ENCODE results near the gene PRR5L. TPM values are rescaled to one million over a fixed set of nuclear protein-coding genes. Genes with fewer than 3 reads are reported as not detected.

Gene PRR5L
- total and polyA plus RNA-seq, 2 donors (not counting 1 experiment from before 2014, with no cell fraction given), result 4.0 to 5.9 TPM

DNA sequence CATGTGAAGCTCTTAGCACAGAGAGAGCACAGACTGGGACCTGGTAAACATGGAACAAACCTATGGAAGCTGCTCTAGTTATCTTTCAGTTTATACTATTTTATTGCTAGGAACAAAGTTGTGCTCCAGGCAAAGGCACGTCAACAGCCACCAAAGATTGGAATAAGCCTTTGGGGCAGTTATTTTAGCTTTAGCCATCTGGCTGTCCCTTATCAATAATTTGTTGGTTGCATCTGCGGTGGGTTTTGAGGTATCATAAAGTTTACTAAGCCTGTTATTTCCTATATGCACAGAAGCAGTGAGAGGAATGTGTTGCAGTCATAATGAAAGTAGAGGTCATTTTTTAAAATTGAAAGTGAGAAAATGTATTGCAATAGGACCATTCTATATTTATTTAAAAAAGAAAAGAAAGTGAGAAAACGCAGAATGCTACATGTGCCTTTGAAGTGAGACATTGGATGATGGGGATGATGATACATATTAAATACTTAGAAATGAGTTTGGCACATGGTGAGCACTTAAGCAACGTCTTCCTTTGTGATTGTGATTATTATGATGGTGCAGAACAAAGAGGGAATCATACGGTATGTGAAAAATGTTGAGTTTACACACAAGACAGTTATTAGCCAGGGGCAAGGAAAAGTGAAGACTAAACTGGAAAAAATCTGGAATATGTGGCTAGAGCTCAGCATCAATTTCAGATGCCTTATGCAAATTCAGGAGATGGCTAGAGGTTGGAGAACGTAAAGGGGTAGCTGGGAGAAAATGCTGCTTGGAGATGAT lies 58.3 kb downstream of the PRR5L start:
- H3K27me3 ChIP-seq (replicated peaks in 1 of 4; ENCODE audit: control extremely low read depth in 1 of 4, control insufficient read depth in 3 of 4, insufficient read depth in 4 of 4, low read length in 3 of 4), result peaks cover 0 to 7% (median 6%) of the 10 kb centered on the region in 4 experiments
- no peaks in the 10 kb centered on the region for H3K79me2 ChIP-seq (ENCODE audit: control insufficient read depth, insufficient read depth, low read length)
- H3K27ac Mint-ChIP-seq, result no peak overlapping the region
- no peaks in the 10 kb centered on the region for H3K36me3 ChIP-seq (replicated peaks in 1 of 2; ENCODE audit: control extremely low read depth in 1 of 2, control insufficient read depth in 1 of 2, extremely low read depth in 1 of 2, insufficient read depth in 2 of 2, low read length in 1 of 2)
- H3K9me3 ChIP-seq (ENCODE audit: control extremely low read depth in 1 of 3, control insufficient read depth in 2 of 3, insufficient read depth in 1 of 3, low read length in 2 of 3), result no peaks in the 10 kb centered on the region
- peaks cover 46% of the 10 kb centered on the region for H3K4me1 Mint-ChIP-seq
- no peak overlapping the region for H3K27ac ChIP-seq (ENCODE audit: low read length in 2 of 2)
- H3K4me1 ChIP-seq (ENCODE audit: control insufficient read depth in 2 of 2, insufficient read depth in 2 of 2, low read length in 2 of 2), result peaks cover 47 to 49% of the 10 kb centered on the region in 2 donors
- H3K4me2 ChIP-seq (replicated peaks; ENCODE audit: low read depth, low read length, poor library complexity, severe bottlenecking), result peak overlapping the region; percentile 39
- ChIA-PET CTCF (interaction anchor here (2.2 to 3.2 kb wide), 2 partner anchors 23 to 124 kb away, joined by 8 to 13 read pairs; no protein-coding TSS in a partner anchor), POLR2A (no interaction called here)
- TF ChIP-seq EZH2 (IDR thresholded peaks at IDR 0.05; ENCODE audit: borderline replicate concordance, insufficient read depth, low read depth, low read length, poor library complexity, severe bottlenecking), result no peak
- TF ChIP-seq, protein P1, sequence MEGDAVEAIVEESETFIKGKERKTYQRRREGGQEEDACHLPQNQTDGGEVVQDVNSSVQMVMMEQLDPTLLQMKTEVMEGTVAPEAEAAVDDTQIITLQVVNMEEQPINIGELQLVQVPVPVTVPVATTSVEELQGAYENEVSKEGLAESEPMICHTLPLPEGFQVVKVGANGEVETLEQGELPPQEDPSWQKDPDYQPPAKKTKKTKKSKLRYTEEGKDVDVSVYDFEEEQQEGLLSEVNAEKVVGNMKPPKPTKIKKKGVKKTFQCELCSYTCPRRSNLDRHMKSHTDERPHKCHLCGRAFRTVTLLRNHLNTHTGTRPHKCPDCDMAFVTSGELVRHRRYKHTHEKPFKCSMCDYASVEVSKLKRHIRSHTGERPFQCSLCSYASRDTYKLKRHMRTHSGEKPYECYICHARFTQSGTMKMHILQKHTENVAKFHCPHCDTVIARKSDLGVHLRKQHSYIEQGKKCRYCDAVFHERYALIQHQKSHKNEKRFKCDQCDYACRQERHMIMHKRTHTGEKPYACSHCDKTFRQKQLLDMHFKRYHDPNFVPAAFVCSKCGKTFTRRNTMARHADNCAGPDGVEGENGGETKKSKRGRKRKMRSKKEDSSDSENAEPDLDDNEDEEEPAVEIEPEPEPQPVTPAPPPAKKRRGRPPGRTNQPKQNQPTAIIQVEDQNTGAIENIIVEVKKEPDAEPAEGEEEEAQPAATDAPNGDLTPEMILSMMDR (IDR thresholded peaks at IDR 0.05), result no peak
- peaks cover 4% of the 10 kb centered on the region for H4K20me1 ChIP-seq (ENCODE audit: control insufficient read depth, insufficient read depth, low read length, poor library complexity, severe bottlenecking)
- H3K4me3 ChIP-seq (ENCODE audit: control extremely low read depth in 1 of 5, extremely low read depth in 1 of 5, insufficient read depth in 1 of 5, low read depth in 2 of 5, low read length in 4 of 5), result no peak overlapping the region
- intact Hi-C loops (cut with micrococcal nuclease), result loop anchor here (5.0 kb wide), 1 partner anchor 38 kb away; no protein-coding TSS in a partner anchor
- H3K9me3 Mint-ChIP-seq (ENCODE audit: insufficient read depth), result no peaks in the 10 kb centered on the region
- WGBS (ENCODE audit: insufficient coverage), result 86% methylated on average over 5 of the region's 6 CpGs
- no peak overlapping the region for H2AFZ ChIP-seq (ENCODE audit: insufficient read depth, low read depth, low read length, poor library complexity, severe bottlenecking)
- H3K4me3 Mint-ChIP-seq, result peak overlapping the region; percentile 29
- ATAC-seq (ENCODE audit: low read depth) (no peak), DNase-seq (no peak)
- no peaks in the 10 kb centered on the region for H3K27me3 Mint-ChIP-seq
- H3K9ac ChIP-seq (ENCODE audit: low read length), result no peak overlapping the region

DNA sequence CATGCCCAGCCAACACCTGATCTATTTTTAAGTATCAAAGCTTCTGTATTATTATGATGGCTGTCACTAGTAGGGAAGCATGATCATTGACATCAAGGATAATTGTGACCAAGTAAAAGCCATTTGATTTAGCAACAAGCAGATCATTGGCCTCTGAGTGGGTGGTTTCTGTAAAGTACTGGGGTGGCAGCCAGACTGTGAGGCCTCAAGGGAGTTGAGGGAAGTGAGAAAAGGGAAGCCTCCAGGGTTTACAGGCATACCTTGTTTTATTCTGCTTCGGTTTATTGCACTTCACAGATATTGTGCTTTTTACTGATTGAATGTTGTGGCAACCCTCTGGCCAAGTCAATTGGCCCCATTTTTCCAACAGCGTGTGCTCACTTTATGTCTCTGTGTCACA lies 60.1 kb downstream of the PRR5L start:
- ChIA-PET CTCF (interaction anchor here (1.3 to 3.2 kb wide), 2 partner anchors 21 to 94 kb away, joined by 3 to 13 read pairs; no protein-coding TSS in a partner anchor), POLR2A (no interaction called here)
- H2AFZ ChIP-seq (ENCODE audit: insufficient read depth, low read depth, low read length, poor library complexity, severe bottlenecking), result no peak overlapping the region
- ATAC-seq (ENCODE audit: low read depth) (peak; percentile 95), DNase-seq (peak; percentile 79)
- H3K4me3 ChIP-seq (ENCODE audit: control extremely low read depth in 1 of 5, extremely low read depth in 1 of 5, insufficient read depth in 1 of 5, low read depth in 2 of 5, low read length in 4 of 5), result no peak overlapping the region
- no peaks in the 10 kb centered on the region for H3K79me2 ChIP-seq (ENCODE audit: control insufficient read depth, insufficient read depth, low read length)
- no CpG with 5 or more reads among the region's 2 CpGs for WGBS (ENCODE audit: insufficient coverage)
- H3K27ac ChIP-seq (ENCODE audit: low read length in 2 of 2), result no peak overlapping the region
- H3K9ac ChIP-seq (ENCODE audit: low read length), result no peak overlapping the region
- Mint-ChIP-seq H3K27ac (peak overlapping the region; percentile 58), H3K4me3 (peak overlapping the region; percentile 59), H3K9me3 (ENCODE audit: insufficient read depth) (no peaks in the 10 kb centered on the region), H3K4me1 (peaks cover 60% of the 10 kb centered on the region), H3K27me3 (peaks cover 11% of the 10 kb centered on the region)
- peaks cover 4% of the 10 kb centered on the region for H4K20me1 ChIP-seq (ENCODE audit: control insufficient read depth, insufficient read depth, low read length, poor library complexity, severe bottlenecking)
- intact Hi-C loops (cut with micrococcal nuclease), result loop anchor here (1.0 to 5.0 kb wide), 2 partner anchors 36 to 64 kb away; no protein-coding TSS in a partner anchor
- H3K36me3 ChIP-seq (replicated peaks in 1 of 2; ENCODE audit: control extremely low read depth in 1 of 2, control insufficient read depth in 1 of 2, extremely low read depth in 1 of 2, insufficient read depth in 2 of 2, low read length in 1 of 2), result no peaks in the 10 kb centered on the region
- H3K9me3 ChIP-seq (ENCODE audit: control extremely low read depth in 1 of 3, control insufficient read depth in 2 of 3, insufficient read depth in 1 of 3, low read length in 2 of 3), result no peaks in the 10 kb centered on the region
- peaks cover 61% of the 10 kb centered on the region in 2 donors for H3K4me1 ChIP-seq (ENCODE audit: control insufficient read depth in 2 of 2, insufficient read depth in 2 of 2, low read length in 2 of 2)
- H3K4me2 ChIP-seq (replicated peaks; ENCODE audit: low read depth, low read length, poor library complexity, severe bottlenecking), result peak overlapping the region; percentile 53
- H3K27me3 ChIP-seq (replicated peaks in 1 of 4; ENCODE audit: control extremely low read depth in 1 of 4, control insufficient read depth in 3 of 4, insufficient read depth in 4 of 4, low read length in 3 of 4), result peaks cover 0 to 7% (median 6%) of the 10 kb centered on the region in 4 experiments
- TF ChIP-seq EZH2 (IDR thresholded peaks at IDR 0.05; ENCODE audit: borderline replicate concordance, insufficient read depth, low read depth, low read length, poor library complexity, severe bottlenecking), result no peak
